HepG2 (cell line): ENCODE results near the gene ABHD18. TPM values are rescaled to one million over a fixed set of nuclear protein-coding genes. Genes with fewer than 3 reads are reported as not detected.

Experiments
- AHR ChIP-seq: IDR thresholded peaks from 2 replicates; pipeline ENCODE4 v1.6.1; 2018; ENCODE audit warnings: missing genetic modification reagents, missing compliant biosample characterization
- ATM ChIP-seq: fragments of 450-650 bp; IDR thresholded peaks from 2 replicates; pipeline ENCODE4 v1.7.1; 2017; ENCODE audit warnings: mild to moderate bottlenecking, borderline replicate concordance
- ATRX ChIP-seq: sonication (generic); formaldehyde crosslinking; IDR thresholded peaks from 2 replicates; pipeline ENCODE4 v1.4.0; 2020; ENCODE audit warnings: missing genetic modification reagents, borderline replicate concordance
- CREBL2 ChIP-seq: sonication (generic); formaldehyde crosslinking; IDR thresholded peaks from 2 replicates; pipeline ENCODE4 v1.8.1; 2023; ENCODE audit warnings: missing genetic modification reagents, mild to moderate bottlenecking, borderline replicate concordance
- FOXA3 ChIP-seq: IDR thresholded peaks from 2 replicates; pipeline ENCODE4 v1.6.1; 2016; ENCODE audit warnings: missing genetic modification reagents, missing compliant biosample characterization
- HIVEP1 ChIP-seq: sonication (generic); formaldehyde crosslinking; IDR thresholded peaks from 2 replicates; pipeline ENCODE4 v1.4.0; 2020; ENCODE audit warnings: mild to moderate bottlenecking, missing genetic modification reagents
- HOXA9 ChIP-seq: sonication (generic); formaldehyde crosslinking; IDR thresholded peaks from 2 replicates; pipeline ENCODE4 v1.8.1; 2022; ENCODE audit warnings: missing genetic modification reagents, mild to moderate bottlenecking, moderate library complexity, borderline replicate concordance
- KLF13 ChIP-seq: sonication (generic); formaldehyde crosslinking; IDR thresholded peaks from 2 replicates; pipeline ENCODE4 v1.4.0; 2020; ENCODE audit warnings: mild to moderate bottlenecking, missing genetic modification reagents
- KMT2B ChIP-seq: IDR thresholded peaks from 2 replicates; pipeline ENCODE4 v1.6.1; 2016; ENCODE audit warnings: missing genetic modification reagents, missing compliant biosample characterization
- MEIS2 ChIP-seq: sonication (generic); formaldehyde crosslinking; IDR thresholded peaks from 2 replicates; pipeline ENCODE4 v1.9.0; 2021; ENCODE audit warnings: mild to moderate bottlenecking, missing genetic modification reagents
- NR3C1 ChIP-seq: sonication (generic); formaldehyde crosslinking; IDR thresholded peaks from 2 replicates; pipeline ENCODE4 v1.4.0; 2020; ENCODE audit warnings: missing genetic modification reagents
- PAWR ChIP-seq: sonication (generic); formaldehyde crosslinking; IDR thresholded peaks from 2 replicates; pipeline ENCODE4 v1.4.0; 2020; ENCODE audit warnings: missing genetic modification reagents, mild to moderate bottlenecking, borderline replicate concordance
- PAX8 ChIP-seq: sonication (generic); formaldehyde crosslinking; IDR thresholded peaks from 2 replicates; pipeline ENCODE4 v1.8.0; 2022; ENCODE audit warnings: mild to moderate bottlenecking, missing genetic modification reagents, borderline replicate concordance
- PTBP1 ChIP-seq: fragments of 200-400 bp; formaldehyde crosslinking; IDR thresholded peaks from 2 replicates; pipeline ENCODE4 v1.6.1; 2018; ENCODE audit warnings: low read length, low read depth; ENCODE audit not compliant: poor library complexity, severe bottlenecking
- SP140L ChIP-seq: sonication (generic); formaldehyde crosslinking; IDR thresholded peaks from 2 replicates; pipeline ENCODE4 v1.4.0; 2020; ENCODE audit warnings: missing genetic modification reagents, borderline replicate concordance
- ZKSCAN1 ChIP-seq: fragments of 150-350 bp; IDR thresholded peaks from 2 replicates; pipeline ENCODE4 v1.6.1; 2014; ENCODE audit warnings: low read length
- ZNF160 ChIP-seq: sonication (generic); formaldehyde crosslinking; IDR thresholded peaks from 2 replicates; pipeline ENCODE4 v1.8.0; 2022; ENCODE audit warnings: mild to moderate bottlenecking, inconsistent platforms, missing genetic modification reagents
- ZNF180 ChIP-seq: sonication (generic); formaldehyde crosslinking; IDR thresholded peaks from 2 replicates; pipeline ENCODE4 v1.4.0; 2020; ENCODE audit warnings: low read depth, missing genetic modification reagents, borderline replicate concordance
- ZNF354B ChIP-seq: sonication (generic); formaldehyde crosslinking; IDR thresholded peaks from 2 replicates; pipeline ENCODE4 v1.8.0; 2022; ENCODE audit warnings: mild to moderate bottlenecking, missing genetic modification reagents
- ZNF556 ChIP-seq: sonication (generic); formaldehyde crosslinking; IDR thresholded peaks from 2 replicates; pipeline ENCODE4 v1.4.0; 2020; ENCODE audit warnings: mild to moderate bottlenecking, missing genetic modification reagents, borderline replicate concordance
- ZNF572 ChIP-seq: sonication (generic); formaldehyde crosslinking; IDR thresholded peaks from 2 replicates; pipeline ENCODE4 v1.5.1; 2020; ENCODE audit warnings: mild to moderate bottlenecking, missing genetic modification reagents
- ZNF589 ChIP-seq: sonication (generic); formaldehyde crosslinking; conservative IDR thresholded peaks from 2 replicates; pipeline ENCODE4 v1.8.0; 2022; ENCODE audit warnings: mild to moderate bottlenecking, moderate library complexity, missing genetic modification reagents
- ZNF605 ChIP-seq: sonication (generic); formaldehyde crosslinking; IDR thresholded peaks from 2 replicates; pipeline ENCODE4 v1.8.0; 2022; ENCODE audit warnings: mild to moderate bottlenecking, missing genetic modification reagents
- ZSCAN21 ChIP-seq: sonication (generic); formaldehyde crosslinking; IDR thresholded peaks from 2 replicates; pipeline ENCODE4 v1.8.0; 2022; ENCODE audit warnings: mild to moderate bottlenecking, missing genetic modification reagents, moderate library complexity, borderline replicate concordance
- polyA plus RNA-seq, 8 experiments: library from polyadenylated mRNA; depleted of rRNA in 3 of 8; stranded (reverse) in 7 of 8; unstranded in 1 of 8; fragments of >200 nt; fragmentation: Illumina TruSeq in 4 of 8; extraction: Trizol in 4 of 8; gene quantifications; 2 replicates each; pipeline versions ENCODE4 v1.2.1 to v1.2.3, GENCODE V29; 2011 to 2016; ENCODE audit warnings: low read depth in 4 of 8, missing spikeins in 1 of 8, mixed read lengths in 1 of 8; ENCODE audit not compliant: insufficient read depth in 1 of 8
- total RNA-seq, 5 experiments: library from RNA; depleted of rRNA; stranded (reverse); fragments of >200 nt; fragmentation: Illumina TruSeq; extraction: Trizol; gene quantifications; 2 replicates each; pipeline ENCODE4 v1.2.3, GENCODE V29; 2016; ENCODE audit warnings: low read depth in 1 of 5
- TF ChIP-seq, protein P1 (sequence below): sonication (generic); formaldehyde crosslinking; IDR thresholded peaks from 2 replicates; pipeline ENCODE4 v1.4.0; 2020; ENCODE audit warnings: missing genetic modification reagents

The ABHD18 gene
- total and polyA plus RNA-seq, 2 of the 13 experiments (the other 11 are each of a cell fraction or from before 2014, with no cell fraction given) = 5.5 to 16.3 TPM

DNA sequence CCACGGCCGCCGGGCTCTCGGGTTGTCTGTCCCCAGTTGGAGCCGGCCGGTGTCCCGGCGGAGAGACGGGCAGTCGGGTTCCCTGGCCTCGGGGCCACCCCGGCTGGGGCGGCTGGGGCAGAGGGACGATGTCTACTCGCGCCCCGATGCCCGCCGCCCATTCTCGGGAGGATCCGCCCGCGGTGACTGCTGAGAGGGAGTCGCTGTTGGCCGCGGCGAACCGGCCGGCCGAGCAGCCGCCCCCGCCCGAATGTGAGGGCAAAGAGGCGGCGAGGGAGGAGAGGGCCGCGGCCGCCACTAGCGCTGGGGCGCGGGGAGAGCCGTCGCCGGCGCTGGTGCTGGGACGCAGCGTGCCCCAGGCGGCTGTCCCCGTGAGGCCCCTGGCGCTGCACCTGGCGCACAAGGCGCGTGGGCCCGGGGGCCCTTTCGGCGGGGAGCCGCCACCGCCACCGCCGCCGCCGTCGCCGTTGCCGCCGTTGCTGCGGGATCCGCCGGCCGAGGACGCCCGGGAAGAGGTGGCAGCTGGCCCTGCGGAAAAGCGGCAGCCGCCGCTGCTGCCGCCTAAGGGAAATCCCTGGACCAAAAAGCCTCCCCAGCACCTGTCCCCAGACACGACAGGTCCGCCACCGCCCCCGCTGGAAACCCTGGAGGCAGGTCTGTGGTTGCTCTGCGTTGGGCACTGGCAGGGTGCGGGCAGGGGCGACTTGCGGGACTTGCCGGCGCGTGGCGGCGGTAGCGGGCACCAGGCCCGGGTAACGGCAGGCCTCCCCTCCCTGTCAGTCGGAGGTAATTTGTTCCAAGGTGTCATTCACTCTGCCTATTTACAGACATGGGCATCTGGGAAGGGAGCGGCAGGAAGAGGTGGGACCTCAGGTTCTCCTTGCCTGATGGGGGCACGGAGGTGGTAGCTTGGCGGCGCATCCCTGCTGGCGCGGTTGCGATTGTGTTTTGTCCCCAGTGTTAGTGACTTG is 96.6 kb downstream of the ABHD18 start (continued):
- TF ChIP-seq KLF13 (CRISPR knock-in tag) (0 out of 2 replicates have a peak, but pooled peaks have one; percentile 66), ZNF354B (no peak), HIVEP1 (CRISPR knock-in tag) (0 out of 2 replicates have a peak, but pooled peaks have one; percentile 48), ZNF589 (CRISPR knock-in tag) (no peak), ZNF572 (no peak), PAWR (CRISPR knock-in tag) (no peak), KMT2B (CRISPR knock-in tag) (0 out of 2 replicates have a peak, but pooled peaks have one; percentile 46), PAX8 (CRISPR knock-in tag) (no peak), SP140L (CRISPR knock-in tag) (no peak), HOXA9 (CRISPR knock-in tag) (no peak), ATM (no peak), ZNF160 (CRISPR knock-in tag) (no peak), ZNF180 (CRISPR knock-in tag) (no peak), CREBL2 (CRISPR knock-in tag) (no peak), FOXA3 (CRISPR knock-in tag) (peak; percentile 58), MEIS2 (CRISPR knock-in tag) (no peak), PTBP1 (no peak), ATRX (CRISPR knock-in tag) (no peak), NR3C1 (no peak), ZNF605 (CRISPR knock-in tag) (peak; percentile 20; the same call in 1 of the 2 replicates), ZSCAN21 (no peak), AHR (CRISPR knock-in tag) (0 out of 2 replicates have a peak, but pooled peaks have one; percentile 40), ZKSCAN1 (no peak), ZNF556 (CRISPR knock-in tag) (peak; percentile 23; the same call in 1 of the 2 replicates)
- TF ChIP-seq, protein P1, sequence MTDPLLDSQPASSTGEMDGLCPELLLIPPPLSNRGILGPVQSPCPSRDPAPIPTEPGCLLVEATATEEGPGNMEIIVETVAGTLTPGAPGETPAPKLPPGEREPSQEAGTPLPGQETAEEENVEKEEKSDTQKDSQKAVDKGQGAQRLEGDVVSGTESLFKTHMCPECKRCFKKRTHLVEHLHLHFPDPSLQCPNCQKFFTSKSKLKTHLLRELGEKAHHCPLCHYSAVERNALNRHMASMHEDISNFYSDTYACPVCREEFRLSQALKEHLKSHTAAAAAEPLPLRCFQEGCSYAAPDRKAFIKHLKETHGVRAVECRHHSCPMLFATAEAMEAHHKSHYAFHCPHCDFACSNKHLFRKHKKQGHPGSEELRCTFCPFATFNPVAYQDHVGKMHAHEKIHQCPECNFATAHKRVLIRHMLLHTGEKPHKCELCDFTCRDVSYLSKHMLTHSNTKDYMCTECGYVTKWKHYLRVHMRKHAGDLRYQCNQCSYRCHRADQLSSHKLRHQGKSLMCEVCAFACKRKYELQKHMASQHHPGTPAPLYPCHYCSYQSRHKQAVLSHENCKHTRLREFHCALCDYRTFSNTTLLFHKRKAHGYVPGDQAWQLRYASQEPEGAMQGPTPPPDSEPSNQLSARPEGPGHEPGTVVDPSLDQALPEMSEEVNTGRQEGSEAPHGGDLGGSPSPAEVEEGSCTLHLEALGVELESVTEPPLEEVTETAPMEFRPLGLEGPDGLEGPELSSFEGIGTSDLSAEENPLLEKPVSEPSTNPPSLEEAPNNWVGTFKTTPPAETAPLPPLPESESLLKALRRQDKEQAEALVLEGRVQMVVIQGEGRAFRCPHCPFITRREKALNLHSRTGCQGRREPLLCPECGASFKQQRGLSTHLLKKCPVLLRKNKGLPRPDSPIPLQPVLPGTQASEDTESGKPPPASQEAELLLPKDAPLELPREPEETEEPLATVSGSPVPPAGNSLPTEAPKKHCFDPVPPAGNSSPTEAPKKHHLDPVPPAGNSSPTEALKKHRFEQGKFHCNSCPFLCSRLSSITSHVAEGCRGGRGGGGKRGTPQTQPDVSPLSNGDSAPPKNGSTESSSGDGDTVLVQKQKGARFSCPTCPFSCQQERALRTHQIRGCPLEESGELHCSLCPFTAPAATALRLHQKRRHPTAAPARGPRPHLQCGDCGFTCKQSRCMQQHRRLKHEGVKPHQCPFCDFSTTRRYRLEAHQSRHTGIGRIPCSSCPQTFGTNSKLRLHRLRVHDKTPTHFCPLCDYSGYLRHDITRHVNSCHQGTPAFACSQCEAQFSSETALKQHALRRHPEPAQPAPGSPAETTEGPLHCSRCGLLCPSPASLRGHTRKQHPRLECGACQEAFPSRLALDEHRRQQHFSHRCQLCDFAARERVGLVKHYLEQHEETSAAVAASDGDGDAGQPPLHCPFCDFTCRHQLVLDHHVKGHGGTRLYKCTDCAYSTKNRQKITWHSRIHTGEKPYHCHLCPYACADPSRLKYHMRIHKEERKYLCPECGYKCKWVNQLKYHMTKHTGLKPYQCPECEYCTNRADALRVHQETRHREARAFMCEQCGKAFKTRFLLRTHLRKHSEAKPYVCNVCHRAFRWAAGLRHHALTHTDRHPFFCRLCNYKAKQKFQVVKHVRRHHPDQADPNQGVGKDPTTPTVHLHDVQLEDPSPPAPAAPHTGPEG (CRISPR knock-in tag) = 0 out of 2 replicates have a peak, but pooled peaks have one; percentile 54
